D721Med (cell line): Measurements from ENCODE around the gene SLC35E2B.
"Not testable (repeated sequence)": the region's sequence is repeated elsewhere in the genome, so short reads cannot be mapped to it uniquely, and the experiment has no call there.

Experiments
- DNase-seq: peaks from one replicate; pipeline ENCODE4 v3.0.0; 2011; ENCODE audit warnings: low spot score; ENCODE audit not compliant: insufficient read length
- FAIRE-seq: peaks from 2 replicates; lab custom pipeline; 2011; peaks lifted over from hg19 to GRCh38; lab: Jason Lieb, UNC
- CTCF ChIP-seq: IDR thresholded peaks from 2 replicates; pipeline ENCODE4 v1.5.1; 2012; ENCODE audit warnings: mild to moderate bottlenecking, control low read depth; ENCODE audit not compliant: insufficient read depth; ENCODE audit errors: missing control alignments

SLC35E2B gene

GRCh38 chr1:1721201-1721600, 28.6 kb upstream of the SLC35E2B start:
- DNase-seq (no peak), FAIRE-seq (no peak)
- no peak for TF ChIP-seq CTCF

GRCh38 chr1:1715109-1715883, 22.7 kb upstream of the SLC35E2B start:
- not testable (repeated sequence) for DNase-seq, FAIRE-seq

GRCh38 chr1:1707897-1708296, 15.3 kb upstream of the SLC35E2B start:
- DNase-seq, result not testable (repeated sequence)

GRCh38 chr1:1707241-1707640, 14.6 kb upstream of the SLC35E2B start:
- FAIRE-seq, DNase-seq: not testable (repeated sequence)

More at GRCh38 chr1:1707897-1708296, 15.3 kb upstream of the SLC35E2B start:
- not testable (repeated sequence) for FAIRE-seq

GRCh38 chr1:1705623-1706022, 13.0 kb upstream of the SLC35E2B start:
- not testable (repeated sequence) for DNase-seq, FAIRE-seq

- DNase-seq, FAIRE-seq: not testable (repeated sequence)
Measured at GRCh38 chr1:1704284-1704957, 11.8 kb upstream of the SLC35E2B start.

GRCh38 chr1:1703796-1704195, 11.2 kb upstream of the SLC35E2B start:
- no peak for DNase-seq
- TF ChIP-seq CTCF, result no peak
- no peak for FAIRE-seq

GRCh38 chr1:1702506-1702905, 9.9 kb upstream of the SLC35E2B start:
- DNase-seq, FAIRE-seq: not testable (repeated sequence)

GRCh38 chr1:1700557-1700956, 8.0 kb upstream of the SLC35E2B start:
- not testable (repeated sequence) for FAIRE-seq, DNase-seq

- DNase-seq, FAIRE-seq: not testable (repeated sequence)
Measured at GRCh38 chr1:1700067-1700466, 7.5 kb upstream of the SLC35E2B start.

GRCh38 chr1:1699061-1699460, 6.5 kb upstream of the SLC35E2B start:
- FAIRE-seq, DNase-seq: not testable (repeated sequence)

- FAIRE-seq, DNase-seq: not testable (repeated sequence)
Measured at GRCh38 chr1:1697358-1698183, 5.0 kb upstream of the SLC35E2B start.

GRCh38 chr1:1696431-1697357, 4.1 kb upstream of the SLC35E2B start:
- not testable (repeated sequence) for FAIRE-seq, DNase-seq

- not testable (repeated sequence) for DNase-seq, FAIRE-seq
Measured at GRCh38 chr1:1692324-1692713, 276 bp downstream of the SLC35E2B start.

- not testable (repeated sequence) for DNase-seq, FAIRE-seq
Measured at GRCh38 chr1:1691443-1691842, 1.2 kb downstream of the SLC35E2B start.

GRCh38 chr1:1689526-1689925, 3.1 kb downstream of the SLC35E2B start:
- not testable (repeated sequence) for FAIRE-seq, DNase-seq
